ENCODE data around the gene CYSRT1.
"Not testable (repeated sequence)": the region's sequence is repeated elsewhere in the genome, so short reads cannot be mapped to it uniquely, and the experiment has no call there.

Gene CYSRT1

GRCh38 chr9:137237759-137238726, 13.1 kb downstream of the CYSRT1 start:
- peak; percentile 89 for DNase-seq (ENCODE audit: low spot score)

- not testable (repeated sequence) for DNase-seq (ENCODE audit: low spot score)
Observed at GRCh38 chr9:137239541-137240200, 14.7 kb downstream of the CYSRT1 start.

GRCh38 chr9:137240318-137240840, 15.4 kb downstream of the CYSRT1 start:
- DNase-seq (ENCODE audit: low spot score), result peak; percentile 86

DNA sequence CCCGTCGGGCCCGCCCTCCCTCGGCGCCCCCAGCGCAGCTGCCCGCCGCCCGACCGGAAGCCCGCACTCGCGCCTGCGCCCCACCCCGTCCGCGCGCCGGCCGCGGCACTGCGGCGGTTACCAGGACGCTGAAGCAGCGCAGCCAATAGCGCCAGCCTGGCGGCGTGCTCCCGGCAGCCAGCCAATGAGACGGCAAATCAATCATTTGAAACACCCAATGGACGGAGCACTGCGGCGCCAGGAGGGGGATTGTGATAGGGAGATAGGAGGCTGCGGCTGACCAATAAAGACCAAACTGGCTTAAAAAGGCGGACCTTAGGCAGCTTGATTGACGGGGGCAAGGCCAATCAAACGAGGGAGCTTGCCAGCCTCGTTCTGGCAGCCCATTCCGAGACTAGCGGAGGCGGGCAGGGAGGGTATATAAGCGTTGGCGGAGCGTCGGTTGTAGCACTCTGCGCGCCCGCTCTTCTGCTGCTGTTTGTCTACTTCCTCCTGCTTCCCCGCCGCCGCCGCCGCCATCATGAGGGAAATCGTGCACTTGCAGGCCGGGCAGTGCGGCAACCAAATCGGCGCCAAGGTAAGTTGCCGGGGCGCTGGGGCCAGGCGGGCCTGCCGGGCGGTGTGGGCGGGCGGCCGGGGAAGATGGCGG, 16.0 kb downstream of the CYSRT1 start, which contains the start of gene TUBB4B:
Gene TUBB4B (plus strand): TSS at position 447 of the 649 bp plus-strand sequence. CDS start 74 bp downstream, at position 521.
- peak; percentile 100 for DNase-seq (ENCODE audit: low spot score)

DNA sequence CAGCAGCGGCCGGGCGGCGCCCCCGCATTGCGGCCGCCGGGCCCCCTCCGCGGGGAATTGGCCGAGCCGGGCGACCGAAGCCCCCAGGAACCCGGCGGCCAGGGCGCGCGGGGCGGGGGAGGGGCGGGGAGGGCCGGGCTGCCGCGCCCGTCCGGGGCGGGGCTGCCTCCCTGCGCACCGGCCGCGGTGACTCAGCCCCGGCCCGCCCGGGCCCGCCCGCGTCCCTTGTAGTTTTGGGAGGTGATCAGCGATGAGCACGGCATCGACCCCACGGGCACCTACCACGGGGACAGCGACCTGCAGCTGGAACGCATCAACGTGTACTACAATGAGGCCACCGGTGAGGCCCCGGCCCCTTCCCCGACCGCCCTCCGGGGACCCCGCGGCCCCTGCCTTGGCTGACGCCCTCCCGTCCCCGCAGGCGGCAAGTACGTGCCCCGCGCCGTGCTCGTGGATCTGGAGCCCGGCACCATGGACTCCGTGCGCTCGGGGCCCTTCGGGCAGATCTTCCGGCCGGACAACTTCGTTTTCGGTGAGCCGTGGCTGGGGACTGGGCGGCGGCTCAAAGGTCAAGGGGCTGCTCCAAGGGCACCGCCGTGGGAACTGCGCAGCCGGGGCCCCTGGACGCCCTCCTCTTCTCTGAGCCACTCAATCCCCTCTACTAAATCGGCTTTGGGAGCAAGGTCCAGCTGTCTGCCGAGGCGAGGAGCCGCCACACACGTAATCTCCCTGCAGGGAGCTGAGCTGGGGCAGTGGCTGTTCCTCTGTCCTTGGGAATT, 16.7 kb downstream of the CYSRT1 start:
- no peak for DNase-seq (ENCODE audit: low spot score)

- no peak for DNase-seq (ENCODE audit: low spot score)
Observed at GRCh38 chr9:137242269-137243203, 17.6 kb downstream of the CYSRT1 start.

GRCh38 chr9:137243266-137243625, 18.3 kb downstream of the CYSRT1 start:
- not testable (repeated sequence) for DNase-seq (ENCODE audit: low spot score)

GRCh38 chr9:137243626-137244485, 18.9 kb downstream of the CYSRT1 start:
- no peak for DNase-seq (ENCODE audit: low spot score)

GRCh38 chr9:137244486-137245449, 19.8 kb downstream of the CYSRT1 start:
- no peak for DNase-seq (ENCODE audit: low spot score)

GRCh38 chr9:137245450-137246421, 20.8 kb downstream of the CYSRT1 start:
- no peak for DNase-seq (ENCODE audit: low spot score)

- no peak for DNase-seq (ENCODE audit: low spot score)
Observed at GRCh38 chr9:137247135-137247915, 22.4 kb downstream of the CYSRT1 start.

GRCh38 chr9:137247916-137248175, 22.9 kb downstream of the CYSRT1 start:
- DNase-seq (ENCODE audit: low spot score), result no peak

- DNase-seq (ENCODE audit: low spot score), result no peak
Observed at GRCh38 chr9:137250329-137251193, 25.6 kb downstream of the CYSRT1 start.

DNA sequence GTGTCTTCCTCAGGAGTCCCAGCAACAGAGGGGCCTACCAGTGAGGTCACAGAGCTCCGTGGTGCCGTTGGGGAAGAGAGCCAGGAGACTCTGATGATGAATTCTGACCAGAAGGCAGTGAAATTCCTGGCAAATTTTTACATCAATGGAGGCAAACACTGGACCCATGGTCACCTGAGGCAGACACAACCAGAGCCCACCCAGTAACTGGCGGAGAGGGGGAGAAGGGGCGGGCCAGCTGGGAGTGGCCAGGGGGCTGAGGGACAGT, 26.2 kb downstream of the CYSRT1 start, which contains the start of gene STPG3:
Gene STPG3 (plus strand): TSS at position 93 of the 268 bp plus-strand sequence. CDS start 1 bp downstream, at position 94.
- DNase-seq (ENCODE audit: low spot score), result no peak

DNA sequence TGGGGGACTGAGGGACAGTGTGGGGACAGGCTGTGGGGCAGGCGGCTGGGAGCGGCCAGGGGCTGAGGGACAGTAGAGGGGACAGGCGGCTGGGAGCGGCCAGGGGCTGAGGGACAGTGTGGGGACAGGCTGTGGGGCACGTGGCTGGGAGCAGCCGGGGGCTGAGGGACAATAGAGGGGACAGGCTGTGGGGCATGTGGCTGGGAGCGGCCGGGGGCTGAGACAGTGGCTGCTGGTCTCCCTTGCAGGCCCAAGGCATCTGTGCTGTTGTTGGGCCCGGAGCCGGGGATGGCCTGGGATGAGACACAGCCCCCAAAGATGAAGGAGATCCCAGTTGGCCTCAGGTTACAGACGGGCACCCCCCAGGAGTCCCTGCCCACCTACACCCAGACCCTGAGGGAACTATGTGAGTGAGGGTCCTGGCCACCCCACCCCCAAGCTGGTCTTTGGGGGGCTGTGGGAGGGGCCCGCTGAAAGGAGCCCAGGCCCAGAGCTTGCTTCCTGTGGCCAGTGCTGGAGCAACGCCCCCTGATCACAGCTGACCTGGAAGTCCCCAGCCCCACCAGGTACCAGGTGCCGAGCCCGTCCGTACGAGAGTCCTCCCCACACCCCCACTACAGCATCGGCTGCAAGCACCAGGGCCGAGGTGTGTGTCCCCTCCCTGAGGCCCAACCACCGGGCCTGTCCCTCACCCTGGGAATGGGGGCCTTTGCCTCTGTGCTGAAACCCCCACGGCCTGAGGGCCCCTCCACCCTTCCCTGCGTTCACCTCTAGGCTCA, 26.7 kb downstream of the CYSRT1 start:
- no peak for DNase-seq (ENCODE audit: low spot score)

All from Ammon's horn (tissue), 1 donor.